ENCODE data around the gene CARD10. TPM values are rescaled to one million over a fixed set of nuclear protein-coding genes. Genes with fewer than 3 reads are reported as not detected.

Gene CARD10
- total RNA-seq, 1 experiment from 2014 or later: 17.7 TPM

DNA sequence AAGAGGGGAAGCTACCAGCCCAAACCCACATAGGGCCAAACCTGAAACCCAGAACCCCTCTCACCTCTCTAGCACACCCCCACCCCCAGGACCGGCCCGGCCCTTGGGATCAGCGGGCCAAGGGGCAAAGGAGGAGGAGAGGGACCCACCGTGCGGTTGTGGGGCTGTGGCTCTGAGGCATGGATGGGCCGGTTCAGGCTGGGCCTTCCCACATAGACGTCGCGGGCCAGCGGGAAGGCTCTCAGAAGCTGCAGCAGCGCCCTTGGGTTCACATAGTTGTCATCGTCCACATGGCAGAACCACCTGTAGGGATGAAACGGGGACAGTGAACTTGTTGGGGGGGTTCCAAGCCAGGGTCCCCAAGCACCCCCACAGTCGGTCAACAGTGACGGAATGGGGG lies 40.0 kb downstream of the CARD10 start:
- Histone ChIP-seq H3K23ac (ENCODE audit: insufficient read length, low read depth, low read length) (no peak overlapping the region), H2AK5ac (ENCODE audit: insufficient read length, low read length) (no peak overlapping the region), H2BK12ac (ENCODE audit: insufficient read length, low read depth, low read length) (no peak overlapping the region), H3K9me3 (ENCODE audit: control insufficient read depth, low read depth, low read length) (no peaks in the 10 kb centered on the region), H3K79me1 (ENCODE audit: insufficient read depth, low read depth, low read length, poor library complexity, severe bottlenecking) (no peaks in the 10 kb centered on the region), H3K79me2 (ENCODE audit: insufficient read depth, low read length) (no peaks in the 10 kb centered on the region), H4K5ac (ENCODE audit: insufficient read length, low read depth, low read length) (no peak overlapping the region), H3K23me2 (ENCODE audit: insufficient read length, low read depth, low read length, poor library complexity, severe bottlenecking) (no peaks in the 10 kb centered on the region), H3K4ac (ENCODE audit: low read depth, low read length) (no peak overlapping the region), H3T11ph (ENCODE audit: low read length) (no peak overlapping the region), H2BK120ac (ENCODE audit: low read depth, low read length, poor library complexity, severe bottlenecking) (no peak overlapping the region), H3K56ac (ENCODE audit: insufficient read length, low read depth, low read length) (no peak overlapping the region), H3K4me1 (ENCODE audit: insufficient read depth, low read length) (no peaks in the 10 kb centered on the region), H3K14ac (ENCODE audit: insufficient read depth, low read length) (no peak overlapping the region), H3K18ac (ENCODE audit: insufficient read length, low read depth, low read length) (no peak overlapping the region), H4K8ac (replicated peaks; ENCODE audit: insufficient read length, low read depth, low read length) (no peak overlapping the region), H4K91ac (ENCODE audit: insufficient read length, low read depth, low read length) (no peak overlapping the region), H4K20me1 (ENCODE audit: control insufficient read depth, insufficient read depth, insufficient read length) (no peaks in the 10 kb centered on the region), H2AFZ (ENCODE audit: low read length) (no peak overlapping the region), H3K9ac (ENCODE audit: extremely low read depth, insufficient read length, low read length) (no peak overlapping the region), H3K27ac (ENCODE audit: insufficient read length, low read depth, low read length) (no peak overlapping the region), H2BK5ac (ENCODE audit: insufficient read length, low read length) (no peak overlapping the region), H3K27me3 (ENCODE audit: insufficient read depth, low read length) (no peaks in the 10 kb centered on the region), H2BK20ac (ENCODE audit: low read depth, low read length, poor library complexity, severe bottlenecking) (no peak overlapping the region), H3K4me2 (ENCODE audit: insufficient read depth, insufficient read length, low read length) (no peak overlapping the region), H2BK15ac (ENCODE audit: low read depth, low read length) (no peak overlapping the region)
- WGBS (ENCODE audit: extremely low coverage, insufficient read length, low lambda C conversion rate): no CpG with 5 or more reads among the region's 15 CpGs
- no peaks in the 10 kb centered on the region for H3K36me3 Mint-ChIP-seq (ENCODE audit: insufficient read depth in 1 of 3, low read depth in 3 of 3)
- H3K27ac Mint-ChIP-seq: no peak overlapping the region
- no peak for DNase-seq
- peaks cover 15% of the 10 kb centered on the region for H3K27me3 Mint-ChIP-seq (ENCODE audit: low read depth)
- no peak for TF ChIP-seq CTCF (conservative IDR thresholded peaks at IDR 0.05)
- no peak overlapping the region for H3K4me3 Mint-ChIP-seq
- peaks cover 5 to 20% of the 10 kb centered on the region in 2 experiments for H3K4me1 Mint-ChIP-seq
- H3K9me3 Mint-ChIP-seq: no peaks in the 10 kb centered on the region
